HG03060 (cell line): ENCODE measurements around the gene AP4B1.

Experiments used
- ATAC-seq: cut with Tn5 transposase; IDR thresholded peaks from one replicate; pipeline ENCODE4 v1.9.1; 2021; ENCODE audit warnings: low read depth, moderate number of reproducible peaks; ENCODE audit not compliant: unreplicated experiment

The AP4B1 gene

DNA sequence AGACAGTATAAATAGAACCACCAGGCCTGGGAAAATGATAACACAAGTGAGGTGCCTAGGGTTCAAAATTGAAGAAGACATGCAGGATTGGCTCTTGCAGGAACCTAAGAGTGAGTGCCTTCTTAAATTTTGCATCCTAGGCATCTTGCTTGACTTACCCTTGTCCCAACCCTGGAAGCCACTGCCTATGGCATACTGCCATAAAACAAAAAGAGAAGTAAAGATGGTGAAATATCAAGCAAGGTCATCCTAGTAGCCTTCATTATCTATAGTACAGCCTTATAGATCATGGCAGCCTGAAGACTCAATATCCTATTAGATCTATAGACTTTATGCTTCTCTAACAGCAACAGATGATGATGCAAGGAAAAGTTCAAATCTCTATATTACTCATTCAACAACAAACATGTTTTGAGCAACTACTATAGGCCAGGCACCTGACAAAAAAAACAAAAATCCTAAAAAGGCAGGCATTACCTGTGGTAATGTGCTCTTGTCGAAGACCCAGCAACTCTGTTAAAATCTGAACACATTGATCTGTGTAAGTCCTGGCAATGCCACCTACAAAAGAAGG is 6.3 kb downstream of the AP4B1 start:
- no peak for ATAC-seq

DNA sequence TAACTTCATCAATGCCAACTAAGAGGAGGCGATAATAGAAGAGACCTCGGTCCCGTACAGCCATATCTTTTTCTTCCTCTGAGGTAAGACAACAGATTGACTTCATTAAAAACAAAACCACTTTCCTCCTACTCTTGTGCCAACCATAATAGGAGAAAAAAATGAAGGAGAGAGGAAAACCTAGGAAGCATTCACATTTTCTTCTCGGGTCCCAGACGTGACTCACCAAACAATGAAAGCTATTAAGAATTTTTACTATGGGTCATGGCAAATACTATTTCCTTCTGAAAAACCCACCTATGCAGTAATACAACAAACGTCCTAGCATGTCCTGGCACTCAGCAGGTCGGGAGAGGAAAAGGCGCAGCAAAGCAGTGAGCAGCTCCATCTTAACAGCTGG is 8.6 kb downstream of the AP4B1 start:
- ATAC-seq = no peak

- ATAC-seq = no peak
Measured at GRCh38 chr1:113895098-113895497, 9.5 kb downstream of the AP4B1 start.

GRCh38 chr1:113893267-113893666 is 11.3 kb downstream of the AP4B1 start:
- ATAC-seq = no peak

GRCh38 chr1:113891631-113892220 is 12.9 kb downstream of the AP4B1 start:
- no peak for ATAC-seq

GRCh38 chr1:113890816-113891215 is 13.8 kb downstream of the AP4B1 start:
- no peak for ATAC-seq

DNA sequence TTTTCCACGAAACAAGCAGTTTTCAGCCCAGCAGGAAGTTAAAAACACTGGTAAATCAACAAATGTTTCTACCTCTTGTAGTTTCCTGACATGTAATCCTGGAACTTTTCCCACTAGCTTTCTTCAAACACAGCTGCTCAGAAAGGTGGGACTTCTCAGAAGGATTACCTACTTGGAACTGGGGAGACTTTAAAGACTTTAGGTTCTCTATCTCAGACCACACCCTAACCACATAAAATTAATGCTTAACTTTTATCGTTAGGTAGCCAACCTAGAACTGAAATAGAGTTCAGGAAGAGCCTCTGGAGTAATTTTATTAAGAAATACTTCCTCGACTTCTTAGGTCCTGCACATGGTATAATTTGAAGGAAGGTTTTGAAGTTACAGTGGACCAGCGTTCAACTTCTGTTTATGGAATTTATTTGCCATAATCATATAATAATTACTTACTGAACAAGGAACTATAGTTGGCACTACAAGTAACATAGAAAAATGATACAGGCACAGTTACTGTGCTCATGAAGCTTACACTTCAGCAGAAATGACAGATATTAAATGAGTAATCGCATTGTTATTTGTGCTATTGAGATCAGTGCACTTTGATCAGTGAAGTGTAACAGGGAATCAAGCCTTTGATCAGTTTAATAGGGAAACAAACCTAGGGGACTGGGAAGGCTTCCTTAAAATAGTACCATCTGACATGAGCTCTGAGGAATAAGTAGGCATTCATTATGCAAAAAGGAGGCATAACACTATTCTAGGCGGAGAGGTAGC is 17.0 kb downstream of the AP4B1 start, which contains the start of gene BCL2L15:
BCL2L15 (minus strand) TSS at position 180 of the 774 bp plus-strand sequence. CDS start 206 bp downstream, outside the sequence.
- no peak for ATAC-seq

DNA sequence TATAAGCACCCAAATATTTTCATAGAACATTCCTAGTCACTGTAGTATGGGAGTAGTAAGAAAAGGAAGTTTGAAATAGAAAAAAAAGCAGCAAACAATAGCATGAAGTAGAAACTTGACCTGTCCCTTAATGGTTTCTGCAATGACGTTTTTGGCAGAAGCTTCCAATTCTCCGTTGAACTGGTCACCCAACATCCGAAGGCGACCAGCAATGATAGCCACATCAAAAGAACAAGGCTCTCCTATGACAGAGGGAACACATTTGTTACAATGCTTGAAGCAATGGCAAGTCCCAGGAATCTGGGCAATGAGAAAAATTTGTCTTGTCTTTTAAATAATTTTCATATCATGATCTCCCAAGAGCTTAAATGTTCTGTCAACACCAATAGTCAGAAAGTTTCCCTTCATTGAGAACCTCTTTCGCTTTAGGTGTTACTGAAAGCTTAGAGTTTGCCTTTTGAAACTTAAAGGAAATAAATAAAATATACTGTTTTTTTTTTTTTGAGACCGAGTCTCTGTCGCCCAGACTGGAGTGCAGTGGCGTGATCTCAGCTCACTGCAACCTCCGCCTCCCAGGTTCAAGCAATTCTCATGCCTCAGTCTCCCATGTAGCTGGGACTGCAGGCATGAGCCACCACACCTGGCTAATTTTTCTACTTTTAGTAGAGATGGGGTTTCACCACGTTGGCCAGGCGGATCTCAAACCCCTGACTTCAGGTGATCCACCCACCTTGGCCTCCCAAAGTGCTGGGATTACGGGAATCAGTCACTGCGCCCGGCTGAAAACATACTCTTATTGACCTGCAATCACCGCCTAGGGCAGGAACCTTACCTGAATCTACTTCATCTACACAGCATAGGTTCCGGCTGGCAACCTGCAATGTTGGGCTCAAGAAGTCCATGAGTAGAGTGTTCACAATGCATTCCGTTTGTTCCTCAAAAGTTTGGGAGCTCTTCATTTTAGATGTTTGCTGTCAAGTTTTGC is 17.9 kb downstream of the AP4B1 start:
- no peak for ATAC-seq

GRCh38 chr1:113881661-113882060 is 22.9 kb downstream of the AP4B1 start:
- ATAC-seq = no peak

DNA sequence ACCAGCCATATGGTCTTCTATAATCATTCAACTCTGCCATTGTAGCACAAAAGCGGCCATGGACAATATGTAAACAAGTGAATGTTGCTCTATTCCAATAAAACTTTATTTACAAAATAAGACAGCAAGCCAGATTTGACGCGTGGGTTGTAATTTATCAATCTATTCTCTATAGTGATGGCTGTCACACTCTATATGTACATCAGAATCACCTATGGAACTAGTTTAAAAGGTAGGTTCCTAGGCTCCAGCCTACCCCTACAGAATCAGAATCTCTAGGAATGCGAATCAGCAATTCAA is 24.9 kb downstream of the AP4B1 start:
- no peak for ATAC-seq

DNA sequence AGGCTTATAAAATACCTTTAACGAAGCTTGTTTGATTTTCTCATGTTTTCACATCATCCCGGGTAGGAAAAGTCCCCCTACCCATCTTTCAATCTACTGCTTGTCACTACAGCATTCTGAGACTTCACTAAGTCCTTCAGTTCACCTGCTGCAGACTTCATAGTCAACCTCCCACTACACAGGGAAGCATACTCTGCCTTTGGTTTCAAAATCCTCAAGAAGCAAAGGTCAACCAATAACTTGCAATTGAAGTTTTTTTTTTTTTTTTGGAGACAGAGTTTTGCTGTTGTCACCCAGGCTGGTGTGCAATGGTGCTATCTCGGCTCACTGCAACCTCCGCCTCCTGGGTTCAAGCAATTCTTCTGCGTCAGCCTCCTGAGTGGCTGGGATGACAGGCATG is 28.4 kb downstream of the AP4B1 start:
- ATAC-seq = no peak

DNA sequence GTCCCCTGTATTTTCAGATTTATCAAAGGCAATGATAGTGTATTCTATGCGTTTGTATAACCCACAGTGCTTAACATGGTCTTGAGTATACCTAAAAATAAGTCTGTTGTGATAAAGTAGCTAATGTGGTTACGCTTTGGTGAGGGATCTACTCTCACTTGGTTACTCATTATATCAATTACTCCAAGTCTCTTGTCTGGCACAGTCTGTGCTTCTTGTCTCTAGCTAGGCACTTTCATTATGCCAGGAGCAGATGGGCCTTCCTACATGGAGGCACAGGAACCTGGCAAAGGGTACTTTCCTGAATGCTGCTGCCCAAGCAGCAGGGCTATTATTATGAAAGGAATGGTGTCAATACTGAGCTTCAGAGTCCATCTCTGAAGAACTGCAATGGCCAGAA is 28.9 kb downstream of the AP4B1 start:
- ATAC-seq = peak; percentile 31

GRCh38 chr1:113874012-113874879 is 30.4 kb downstream of the AP4B1 start:
- ATAC-seq = no peak

- peak; percentile 4 for ATAC-seq
Measured at GRCh38 chr1:113872219-113872935, 32.2 kb downstream of the AP4B1 start.

DNA sequence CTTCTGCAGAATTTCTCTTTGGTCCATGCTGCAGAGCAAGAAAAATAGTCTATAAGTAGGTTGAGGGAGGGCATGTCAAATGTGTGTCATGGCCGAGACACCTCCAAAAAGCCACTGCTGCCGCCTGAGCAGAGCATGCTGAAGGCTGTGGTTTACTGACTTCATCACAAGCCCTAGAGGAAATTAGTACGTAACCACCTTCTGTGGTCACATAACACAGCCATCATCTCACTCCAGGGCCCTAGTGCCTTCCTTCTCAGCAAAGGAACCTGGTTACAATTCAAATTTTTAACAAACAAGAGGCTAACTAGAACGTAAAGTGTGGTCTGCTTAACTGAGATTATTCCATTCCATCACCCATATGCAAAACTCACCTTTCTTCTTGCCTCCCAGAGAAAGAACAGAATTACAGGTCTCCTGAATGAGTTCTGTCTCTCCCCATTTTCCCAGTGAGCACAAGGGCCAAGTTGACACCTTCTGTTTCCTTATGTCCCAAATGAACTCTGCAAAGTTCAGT is 32.9 kb downstream of the AP4B1 start, which contains the start of gene PTPN22:
PTPN22 (minus strand) TSS at position 116 of the 517 bp plus-strand sequence.
- ATAC-seq = peak; percentile 78

GRCh38 chr1:113870778-113871177 is 33.8 kb downstream of the AP4B1 start:
- ATAC-seq = no peak

GRCh38 chr1:113868387-113869083 is 36.1 kb downstream of the AP4B1 start:
- ATAC-seq = no peak

- ATAC-seq = no peak
Measured at GRCh38 chr1:113861641-113862040, 43.0 kb downstream of the AP4B1 start.
